BLaER1 treated with 17β-estradiol and CSF1 and Interleukin-3, amounts not matched to agents 10 nM and 100 nM (cell line): ENCODE data around the gene SLC50A1.
"Not testable (repeated sequence)": the region's sequence is repeated elsewhere in the genome, so short reads cannot be mapped to it uniquely, and the experiment has no call there.

Experiments used
- H3K27ac ChIP-seq, 11 experiments: shearing (Covaris generic); formaldehyde crosslinking; 2 replicates each; pipeline ENCODE4 v1.8.1; 2022
- H3K27me3 ChIP-seq, 11 experiments: shearing (Covaris generic); formaldehyde crosslinking; 2 replicates each; pipeline ENCODE4 v1.8.1; 2022
- H3K36me3 ChIP-seq, 11 experiments: shearing (Covaris generic); formaldehyde crosslinking; 2 replicates each; pipeline ENCODE4 v1.8.1; 2022
- H3K4me1 ChIP-seq, 10 experiments: shearing (Covaris generic); formaldehyde crosslinking; 2 replicates each; pipeline ENCODE4 v1.8.1; 2022
- H3K4me2 ChIP-seq, 11 experiments: shearing (Covaris generic); formaldehyde crosslinking; 2 replicates each; pipeline ENCODE4 v1.8.1; 2022
- H3K4me3 ChIP-seq, 10 experiments: shearing (Covaris generic); formaldehyde crosslinking; 2 replicates each; pipeline ENCODE4 v1.8.1; 2022
- H3K9ac ChIP-seq, 11 experiments: shearing (Covaris generic); formaldehyde crosslinking; 2 replicates each; pipeline ENCODE4 v1.8.1; 2022
- H3K9me3 ChIP-seq, 11 experiments: shearing (Covaris generic); formaldehyde crosslinking; replicated peaks in 1 of 11; 2 replicates each; pipeline ENCODE4 v1.8.1; 2022
- H4K20me1 ChIP-seq, 11 experiments: shearing (Covaris generic); formaldehyde crosslinking; 2 replicates each; pipeline ENCODE4 v1.8.1; 2022
- Cebpa-rat ChIP-seq, 11 experiments: shearing (Covaris generic); IDR thresholded peaks; 2 replicates each; pipeline ENCODE4 v1.8.1; 2022

SLC50A1 gene

GRCh38 chr1:155160128-155160527, 24.5 kb downstream of the SLC50A1 start:
- Histone ChIP-seq H4K20me1 (no peaks in the 10 kb centered on the region), H3K27ac (no peak overlapping the region), H3K4me2 (no peak overlapping the region), H3K36me3 (no peaks in the 10 kb centered on the region), H3K27me3 (no peaks in the 10 kb centered on the region), H3K4me3 (no peak overlapping the region), H3K4me1 (peaks cover under 1 to 12% (median 3%) of the 10 kb centered on the region in 10 experiments; a peak in 16 of 20 replicates), H3K9ac (no peak overlapping the region), H3K9me3 (peaks cover 6 to 11% (median 9%) of the 10 kb centered on the region in 11 experiments; a peak in 13 of 22 replicates)
- no peak for TF ChIP-seq Cebpa-rat (IDR thresholded peaks at IDR 0.05)

- peaks cover 6 to 11% (median 9%) of the 10 kb centered on the region in 11 experiments; a peak in 13 of 22 replicates for H3K9me3 ChIP-seq
- H3K4me2 ChIP-seq, H3K9ac ChIP-seq, H3K36me3 ChIP-seq, H3K27me3 ChIP-seq, H3K27ac ChIP-seq, H3K4me3 ChIP-seq, H4K20me1 ChIP-seq: not testable (repeated sequence)
- peaks cover 15 to 29% (median 24%) of the 10 kb centered on the region in 10 experiments for H3K4me1 ChIP-seq
These were observed 27.0 kb downstream of the SLC50A1 start for GRCh38 chr1:155162631-155163030.

GRCh38 chr1:155163785-155164184, 28.1 kb downstream of the SLC50A1 start:
- not testable (repeated sequence) for H3K36me3 ChIP-seq, H3K27ac ChIP-seq, H4K20me1 ChIP-seq, H3K9ac ChIP-seq, H3K4me3 ChIP-seq, H3K4me2 ChIP-seq, H3K27me3 ChIP-seq
- peaks cover 18 to 40% (median 32%) of the 10 kb centered on the region in 10 experiments for H3K4me1 ChIP-seq
- H3K9me3 ChIP-seq, result peaks cover 6 to 11% (median 9%) of the 10 kb centered on the region in 11 experiments; a peak in 13 of 22 replicates

GRCh38 chr1:155164625-155165024, 29.0 kb downstream of the SLC50A1 start:
- Histone ChIP-seq H3K4me2 (peak overlapping the region in 1 of 11 experiments; percentile 87; a peak in 1 of 22 replicates), H3K27ac (peak overlapping the region in 2 of 11 experiments; percentile 89 to 92; a peak in 1 of 22 replicates), H3K36me3 (peaks cover 8 to 12% (median 12%) of the 10 kb centered on the region in 11 experiments), H4K20me1 (peaks cover 0 to 15% (median 0%) of the 10 kb centered on the region in 11 experiments; a peak in 3 of 22 replicates), H3K9me3 (peaks cover 6 to 11% (median 9%) of the 10 kb centered on the region in 11 experiments; a peak in 13 of 22 replicates), H3K4me1 (peaks cover 18 to 40% (median 32%) of the 10 kb centered on the region in 10 experiments)
- H3K9ac ChIP-seq, H3K27me3 ChIP-seq, H3K4me3 ChIP-seq: not testable (repeated sequence)

GRCh38 chr1:155166051-155166470, 30.4 kb downstream of the SLC50A1 start:
- Histone ChIP-seq H3K4me1 (peaks cover 18 to 38% (median 33%) of the 10 kb centered on the region in 10 experiments), H3K27me3 (no peaks in the 10 kb centered on the region), H3K9me3 (peaks cover 6 to 11% (median 9%) of the 10 kb centered on the region in 11 experiments; a peak in 13 of 22 replicates), H3K4me3 (peak overlapping the region in 6 of 10 experiments; percentile 41 to 59 (median 46); a peak in 11 of 20 replicates), H3K36me3 (peaks cover 23 to 27% (median 26%) of the 10 kb centered on the region in 11 experiments), H3K9ac (peak overlapping the region in 10 of 11 experiments; percentile 37 to 81 (median 76); a peak in 18 of 22 replicates), H3K27ac (peak overlapping the region in 10 of 11 experiments; percentile 38 to 92 (median 82); a peak in 19 of 22 replicates), H4K20me1 (peaks cover 0 to 21% (median 0%) of the 10 kb centered on the region in 11 experiments; a peak in 5 of 22 replicates), H3K4me2 (peak overlapping the region; percentile 76 to 97 (median 87))
- TF ChIP-seq Cebpa-rat (IDR thresholded peaks at IDR 0.05), result no peak

GRCh38 chr1:155166471-155167165, 31.0 kb downstream of the SLC50A1 start:
- Histone ChIP-seq H3K4me2 (peak overlapping the region; percentile 79 to 97 (median 89)), H3K9ac (peak overlapping the region in 10 of 11 experiments; percentile 37 to 81 (median 76); a peak in 20 of 22 replicates), H3K27ac (peak overlapping the region in 10 of 11 experiments; percentile 38 to 92 (median 82); a peak in 19 of 22 replicates)

GRCh38 chr1:155167166-155168104, 31.8 kb downstream of the SLC50A1 start:
- peak overlapping the region in 9 of 11 experiments; percentile 43 to 81 (median 77); a peak in 20 of 22 replicates for H3K9ac ChIP-seq
- peak overlapping the region in 10 of 11 experiments; percentile 42 to 92 (median 82); a peak in 18 of 22 replicates for H3K27ac ChIP-seq

More at GRCh38 chr1:155166471-155167165, 31.0 kb downstream of the SLC50A1 start:
- Histone ChIP-seq H3K27me3 (no peaks in the 10 kb centered on the region), H3K9me3 (peaks cover 6 to 11% (median 9%) of the 10 kb centered on the region in 11 experiments; a peak in 13 of 22 replicates), H3K4me3 (peak overlapping the region in 8 of 10 experiments; percentile 10 to 59 (median 44); a peak in 13 of 20 replicates), H3K36me3 (peaks cover 26 to 32% (median 31%) of the 10 kb centered on the region in 11 experiments), H3K4me1 (peaks cover 23 to 43% (median 38%) of the 10 kb centered on the region in 10 experiments), H4K20me1 (peaks cover 0 to 21% (median 0%) of the 10 kb centered on the region in 11 experiments; a peak in 5 of 22 replicates)
- no peak for TF ChIP-seq Cebpa-rat (IDR thresholded peaks at IDR 0.05)

GRCh38 chr1:155168105-155168445, 32.4 kb downstream of the SLC50A1 start:
- Histone ChIP-seq H3K36me3 (peaks cover 26 to 37% (median 31%) of the 10 kb centered on the region in 11 experiments), H3K4me1 (peaks cover 32 to 52% (median 47%) of the 10 kb centered on the region in 10 experiments), H4K20me1 (peaks cover 0 to 21% (median 0%) of the 10 kb centered on the region in 11 experiments; a peak in 5 of 22 replicates), H3K27ac (peak overlapping the region in 2 of 11 experiments; percentile 87 to 92; a peak in 3 of 22 replicates), H3K9me3 (peaks cover 6 to 11% (median 9%) of the 10 kb centered on the region in 11 experiments; a peak in 13 of 22 replicates), H3K4me2 (peak overlapping the region; percentile 79 to 97 (median 89); a peak in 18 of 22 replicates), H3K4me3 (peak overlapping the region in 1 of 10 experiments; percentile 49; a peak in 1 of 20 replicates), H3K9ac (peak overlapping the region in 4 of 11 experiments; percentile 40 to 72 (median 66); a peak in 2 of 22 replicates)
- not testable (repeated sequence) for H3K27me3 ChIP-seq

More at GRCh38 chr1:155167166-155168104, 31.8 kb downstream of the SLC50A1 start:
- peaks cover 0 to 21% (median 0%) of the 10 kb centered on the region in 11 experiments; a peak in 5 of 22 replicates for H4K20me1 ChIP-seq
- H3K4me3 ChIP-seq, result peak overlapping the region; percentile 25 to 59 (median 46); a peak in 15 of 20 replicates
- no peaks in the 10 kb centered on the region for H3K27me3 ChIP-seq
- peaks cover 6 to 11% (median 9%) of the 10 kb centered on the region in 11 experiments; a peak in 13 of 22 replicates for H3K9me3 ChIP-seq
- TF ChIP-seq Cebpa-rat (IDR thresholded peaks at IDR 0.05), result no peak
- peaks cover 31 to 51% (median 46%) of the 10 kb centered on the region in 10 experiments for H3K4me1 ChIP-seq
- H3K36me3 ChIP-seq, result peaks cover 26 to 37% (median 31%) of the 10 kb centered on the region in 11 experiments
- peak overlapping the region; percentile 79 to 97 (median 89) for H3K4me2 ChIP-seq
